Suppressor macrophage treated with lipopolysaccharide for 4 hours (primary cell): ENCODE measurements around the gene LARP1.
A peak's percentile ranks its signal among the peaks of the same experiment; 100 is the strongest.
"Not testable (repeated sequence)": the region's sequence is repeated elsewhere in the genome, so short reads cannot be mapped to it uniquely, and the experiment has no call there.

Experiments
- DNase-seq: peaks from one replicate; pipeline ENCODE4 v3.0.0-alpha.2; 2020

LARP1 gene

GRCh38 chr5:154795235-154795596 lies 40.0 kb downstream of the LARP1 start:
- DNase-seq: no peak

- no peak for DNase-seq
Measured at GRCh38 chr5:154797762-154798161, 42.6 kb downstream of the LARP1 start.

GRCh38 chr5:154800582-154800981 lies 45.4 kb downstream of the LARP1 start:
- no peak for DNase-seq

GRCh38 chr5:154801083-154801482 lies 45.9 kb downstream of the LARP1 start:
- no peak for DNase-seq

GRCh38 chr5:154802050-154802449 lies 46.9 kb downstream of the LARP1 start:
- no peak for DNase-seq

- DNase-seq: no peak
Measured at GRCh38 chr5:154806176-154806575, 51.0 kb downstream of the LARP1 start.

GRCh38 chr5:154811239-154811638 lies 56.1 kb downstream of the LARP1 start:
- DNase-seq: no peak

- peak; percentile 76 for DNase-seq
Measured at GRCh38 chr5:154811653-154812465, 56.7 kb downstream of the LARP1 start.

- no peak for DNase-seq
Measured at GRCh38 chr5:154813158-154813557, 58.0 kb downstream of the LARP1 start.

- DNase-seq: no peak
Measured at GRCh38 chr5:154813736-154814135, 58.6 kb downstream of the LARP1 start.

- DNase-seq: no peak
Measured at GRCh38 chr5:154815025-154815424, 59.8 kb downstream of the LARP1 start.

- no peak for DNase-seq
Measured at GRCh38 chr5:154815684-154816247, 60.6 kb downstream of the LARP1 start.

GRCh38 chr5:154816891-154817492 lies 61.8 kb downstream of the LARP1 start:
- DNase-seq: no peak

GRCh38 chr5:154817815-154818214 lies 62.6 kb downstream of the LARP1 start:
- DNase-seq: no peak

- no peak for DNase-seq
Measured at GRCh38 chr5:154818471-154819116, 63.4 kb downstream of the LARP1 start.

GRCh38 chr5:154819546-154819945 lies 64.4 kb downstream of the LARP1 start:
- DNase-seq: no peak

- no peak for DNase-seq
Measured at GRCh38 chr5:154820383-154820782, 65.2 kb downstream of the LARP1 start.

GRCh38 chr5:154822896-154823295 lies 67.7 kb downstream of the LARP1 start:
- not testable (repeated sequence) for DNase-seq

- no peak for DNase-seq
Measured at GRCh38 chr5:154823605-154824004, 68.4 kb downstream of the LARP1 start.

GRCh38 chr5:154824070-154824469 lies 68.9 kb downstream of the LARP1 start:
- no peak for DNase-seq

- DNase-seq: no peak
Measured at GRCh38 chr5:154829181-154829588, 74.0 kb downstream of the LARP1 start.

- no peak for DNase-seq
Measured at GRCh38 chr5:154829589-154830218, 74.5 kb downstream of the LARP1 start.

- DNase-seq: no peak
Measured at GRCh38 chr5:154830219-154830595, 75.0 kb downstream of the LARP1 start.
